Gastroesophageal sphincter (tissue), 3 donors: Measurements from ENCODE around the gene RAD18.

Source experiments
- POLR2A ChIP-seq, 2 donors: fragments of 450-650 bp; IDR thresholded peaks; one replicate each; pipeline ENCODE4 v1.6.1; 2017; ENCODE audit warnings: antibody characterized with exemption in 2 of 2, mild to moderate bottlenecking in 2 of 2, moderate library complexity in 1 of 2
- POLR2AphosphoS5 ChIP-seq: sonication (generic); formaldehyde crosslinking; IDR thresholded peaks from one replicate; pipeline ENCODE4 v1.6.1; 2017; ENCODE audit warnings: antibody characterized with exemption
- TF ChIP-seq, protein P1 (sequence below), 4 experiments: fragments of 200-600 bp in 2 of 4; fragments of 450-650 bp in 2 of 4; sonication (generic) in 1 of 4; IDR thresholded peaks; one replicate each; pipeline ENCODE4 v1.5.1; 2017 to 2019; ENCODE audit warnings: antibody characterized with exemption in 4 of 4, mild to moderate bottlenecking in 2 of 4, moderate library complexity in 2 of 4

DNA sequence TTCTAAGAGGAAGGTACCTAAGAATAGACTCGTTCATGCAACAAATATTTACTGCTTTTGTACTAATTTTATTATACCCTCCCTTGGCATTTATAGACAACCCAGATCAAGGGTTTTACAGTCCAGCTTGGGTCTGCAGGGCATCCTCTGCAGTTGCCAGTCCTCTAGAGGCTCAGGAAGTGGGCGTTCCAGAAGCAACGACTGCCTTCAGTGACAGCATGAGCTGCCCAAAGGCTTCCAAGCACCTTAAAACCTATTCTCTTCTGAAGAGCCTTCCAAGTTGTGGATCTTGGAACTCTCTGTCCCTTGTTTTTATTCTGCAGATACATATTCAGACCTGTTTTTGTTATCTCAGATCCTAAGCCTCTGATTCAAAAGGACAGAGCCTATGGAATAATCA lies 95.6 kb downstream of the RAD18 start:
- no peak for TF ChIP-seq POLR2AphosphoS5
- TF ChIP-seq, protein P1, sequence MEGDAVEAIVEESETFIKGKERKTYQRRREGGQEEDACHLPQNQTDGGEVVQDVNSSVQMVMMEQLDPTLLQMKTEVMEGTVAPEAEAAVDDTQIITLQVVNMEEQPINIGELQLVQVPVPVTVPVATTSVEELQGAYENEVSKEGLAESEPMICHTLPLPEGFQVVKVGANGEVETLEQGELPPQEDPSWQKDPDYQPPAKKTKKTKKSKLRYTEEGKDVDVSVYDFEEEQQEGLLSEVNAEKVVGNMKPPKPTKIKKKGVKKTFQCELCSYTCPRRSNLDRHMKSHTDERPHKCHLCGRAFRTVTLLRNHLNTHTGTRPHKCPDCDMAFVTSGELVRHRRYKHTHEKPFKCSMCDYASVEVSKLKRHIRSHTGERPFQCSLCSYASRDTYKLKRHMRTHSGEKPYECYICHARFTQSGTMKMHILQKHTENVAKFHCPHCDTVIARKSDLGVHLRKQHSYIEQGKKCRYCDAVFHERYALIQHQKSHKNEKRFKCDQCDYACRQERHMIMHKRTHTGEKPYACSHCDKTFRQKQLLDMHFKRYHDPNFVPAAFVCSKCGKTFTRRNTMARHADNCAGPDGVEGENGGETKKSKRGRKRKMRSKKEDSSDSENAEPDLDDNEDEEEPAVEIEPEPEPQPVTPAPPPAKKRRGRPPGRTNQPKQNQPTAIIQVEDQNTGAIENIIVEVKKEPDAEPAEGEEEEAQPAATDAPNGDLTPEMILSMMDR (IDR thresholded peaks at IDR 0.05): no peak
- TF ChIP-seq POLR2A (IDR thresholded peaks at IDR 0.05): no peak
